Epithelial cell of prostate (primary cell): ENCODE data around the gene ZKSCAN4.

Experiments
- DNase-seq: peaks from one replicate; pipeline ENCODE4 v3.0.0-alpha.2; 2011; ENCODE audit warnings: low read depth, low spot score
- H3K27ac ChIP-seq: fragments of 450-650 bp; 2 replicates; pipeline ENCODE4 v1.5.1; 2017; ENCODE audit warnings: mild to moderate bottlenecking

The ZKSCAN4 gene

DNA sequence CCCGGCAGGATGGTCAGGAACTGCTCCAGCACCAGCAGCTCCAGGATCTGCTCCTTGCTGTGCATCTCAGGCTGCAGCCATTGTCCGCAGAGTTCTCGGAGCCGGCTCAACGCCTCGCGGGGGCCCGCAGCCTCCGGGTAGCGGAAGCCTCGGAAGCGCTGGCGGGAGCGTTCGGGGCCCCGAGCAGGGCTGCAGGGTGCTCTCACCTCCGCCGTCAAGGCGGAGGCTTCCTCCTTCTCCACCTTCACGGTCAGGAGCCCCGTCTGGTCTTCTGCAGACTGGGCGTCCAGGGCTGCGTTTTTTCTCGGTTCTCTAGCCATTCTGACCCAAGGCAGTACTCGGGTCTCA lies 434 bp downstream of the ZKSCAN4 start:
- peak overlapping the region; percentile 38 for H3K27ac ChIP-seq

DNA sequence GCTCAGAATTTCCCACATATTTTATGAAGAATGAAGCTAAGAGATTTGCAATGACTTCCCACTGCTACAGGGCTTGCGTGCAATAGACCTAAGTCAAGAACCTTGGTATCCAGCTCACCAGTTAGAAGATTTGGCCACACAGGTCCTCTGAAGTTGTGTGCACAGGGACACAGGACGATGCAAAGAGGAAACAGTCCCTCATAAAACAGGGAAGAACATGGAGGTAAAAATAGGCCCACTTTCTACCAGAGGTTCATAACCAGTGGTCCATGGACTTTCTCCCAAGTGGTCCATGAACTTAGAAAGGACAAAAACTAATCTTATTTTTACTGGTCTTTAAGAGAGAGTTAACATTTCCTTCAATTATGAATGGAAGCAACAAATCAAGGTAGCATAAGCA lies 1.3 kb downstream of the ZKSCAN4 start:
- no peak for DNase-seq
- H3K27ac ChIP-seq = no peak overlapping the region

More for the DNA sequence above, 434 bp downstream of the ZKSCAN4 start:
- DNase-seq = no peak

DNA sequence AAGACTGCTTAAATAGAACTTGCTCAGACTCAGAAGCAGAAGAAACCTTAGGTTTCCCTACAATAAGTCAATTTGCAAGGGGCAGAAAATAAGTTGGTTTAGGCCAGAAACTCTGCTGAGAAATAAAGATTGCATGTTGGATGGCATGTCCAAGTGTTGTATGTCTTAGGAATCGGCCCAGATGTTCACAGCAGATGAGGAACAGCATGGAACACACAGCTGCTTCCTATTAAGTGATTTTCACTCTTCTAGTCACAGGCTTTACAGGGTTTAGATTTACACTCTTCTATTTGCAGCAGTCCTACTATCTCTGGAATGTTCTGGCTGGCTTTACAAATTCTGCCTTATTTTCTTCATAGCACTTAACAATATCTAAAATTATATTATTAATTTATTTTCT lies 3.2 kb downstream of the ZKSCAN4 start:
- H3K27ac ChIP-seq = no peak overlapping the region
- no peak for DNase-seq

DNA sequence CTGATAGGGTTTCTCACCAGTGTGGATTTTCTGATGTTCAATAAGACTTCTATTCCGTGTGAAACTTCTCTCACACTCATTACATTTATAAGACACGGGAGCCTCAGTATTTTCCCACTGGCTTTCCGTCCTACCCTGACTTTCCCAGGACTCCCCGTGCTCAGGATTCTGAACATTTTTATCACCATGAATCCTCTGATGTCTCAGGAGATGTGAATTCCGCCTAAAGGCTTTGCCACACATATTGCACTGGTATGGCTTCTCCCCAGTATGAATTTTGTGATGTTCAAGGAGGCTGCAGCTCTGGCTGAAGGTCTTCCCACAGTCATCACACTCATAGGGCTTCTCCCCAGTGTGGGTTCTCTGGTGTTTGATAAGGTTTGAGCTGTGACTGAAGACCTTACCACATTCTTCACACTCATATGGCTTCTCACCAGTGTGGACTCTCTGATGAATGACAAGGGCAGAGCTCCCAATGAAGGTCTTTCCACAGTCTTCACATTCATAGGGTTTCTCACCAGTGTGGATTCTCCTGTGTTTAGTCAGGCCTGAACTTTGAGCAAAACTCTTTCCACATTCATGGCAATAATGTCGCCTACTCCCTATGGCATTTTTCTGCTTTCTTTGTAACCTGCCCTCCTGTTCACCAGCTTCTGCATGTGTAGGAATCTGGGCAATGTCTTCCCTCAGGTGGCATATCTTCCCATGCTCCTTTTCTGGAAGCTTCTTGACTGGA lies 6.7 kb downstream of the ZKSCAN4 start:
- DNase-seq = no peak
- no peak overlapping the region for H3K27ac ChIP-seq

DNA sequence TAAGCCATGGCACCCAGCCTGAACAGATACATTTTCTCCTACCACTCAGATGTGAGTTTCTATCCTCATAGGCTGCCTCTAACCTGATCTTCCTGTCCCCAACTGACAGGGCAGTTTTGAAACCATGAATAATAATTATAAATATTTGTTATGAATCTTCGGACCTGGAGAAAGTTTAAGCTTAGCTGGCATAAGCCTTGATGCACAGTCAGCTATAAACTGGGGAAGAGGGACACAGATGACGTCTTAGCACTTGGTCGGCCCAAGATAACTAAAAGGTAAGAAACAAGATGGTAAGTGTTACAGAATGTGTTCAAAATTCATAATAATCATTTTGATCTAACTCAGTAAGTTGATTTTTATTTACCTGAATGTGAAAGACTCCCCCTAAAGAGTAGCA lies 8.1 kb downstream of the ZKSCAN4 start:
- H3K27ac ChIP-seq = no peak overlapping the region
- no peak for DNase-seq

DNA sequence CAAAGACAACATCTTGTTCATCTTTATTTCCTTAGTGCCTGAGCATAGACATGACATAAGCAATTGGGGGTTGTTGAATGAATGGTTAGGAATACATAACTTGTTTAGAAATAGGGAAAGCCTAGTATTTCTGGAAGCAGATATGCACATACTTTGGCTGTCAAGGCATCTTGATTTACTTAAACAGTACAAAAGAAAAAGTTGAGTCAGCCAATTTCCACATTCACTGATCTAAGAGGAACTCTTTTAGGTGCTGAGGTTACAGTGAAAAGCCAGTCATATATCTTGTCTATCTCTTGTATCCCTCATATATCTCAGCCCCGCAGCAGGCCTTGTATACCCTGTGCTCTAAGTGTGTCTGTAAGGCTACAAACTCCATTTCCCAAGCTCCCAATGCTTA lies 11.6 kb downstream of the ZKSCAN4 start:
- no peak overlapping the region for H3K27ac ChIP-seq
- DNase-seq = no peak

DNA sequence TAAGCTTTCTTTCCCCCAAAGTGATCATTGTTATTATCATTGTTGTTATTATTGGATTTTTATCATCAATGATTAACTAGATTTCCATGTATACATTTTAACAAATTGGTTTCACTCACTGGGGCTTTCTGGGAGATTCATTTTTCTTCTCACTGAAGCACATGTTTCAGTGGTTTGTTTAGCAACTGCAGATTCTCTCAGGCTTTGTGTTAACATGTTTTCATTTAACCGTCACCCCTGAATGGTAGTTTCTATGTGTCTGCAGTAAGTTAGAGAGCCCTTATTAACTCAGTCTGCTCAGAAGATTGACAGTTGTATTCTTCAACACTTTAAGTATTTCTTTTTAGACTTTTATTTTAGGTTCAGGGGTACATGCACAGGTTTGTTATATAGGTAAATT lies 12.4 kb downstream of the ZKSCAN4 start:
- no peak for DNase-seq
- no peak overlapping the region for H3K27ac ChIP-seq

DNA sequence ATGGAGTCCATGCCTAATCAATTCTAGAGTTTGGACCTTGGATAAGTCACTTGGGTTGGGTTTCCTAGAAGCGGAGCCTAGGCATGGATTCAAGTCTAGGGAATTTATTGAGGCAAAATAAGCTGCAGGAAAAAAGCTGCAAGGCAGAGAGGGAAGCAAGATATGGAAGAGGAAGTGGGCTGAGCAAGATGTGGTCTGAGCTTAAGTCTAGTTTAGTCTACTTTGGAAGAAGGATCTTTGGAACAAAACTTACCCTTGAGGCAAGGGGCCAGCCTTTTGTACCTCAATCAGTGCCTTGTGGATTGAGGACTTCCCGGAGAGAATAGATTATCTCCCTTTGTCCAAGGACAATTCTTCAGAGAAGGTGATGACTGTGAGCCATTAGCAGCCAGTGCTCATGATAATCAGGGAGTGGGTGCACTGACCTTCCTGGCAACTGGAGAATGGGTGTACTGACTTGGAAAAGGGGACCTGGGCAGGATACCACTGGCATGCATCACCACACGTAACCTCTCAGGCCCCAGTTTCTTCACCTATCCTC lies 16.1 kb downstream of the ZKSCAN4 start:
- H3K27ac ChIP-seq = no peak overlapping the region
- no peak for DNase-seq

DNA sequence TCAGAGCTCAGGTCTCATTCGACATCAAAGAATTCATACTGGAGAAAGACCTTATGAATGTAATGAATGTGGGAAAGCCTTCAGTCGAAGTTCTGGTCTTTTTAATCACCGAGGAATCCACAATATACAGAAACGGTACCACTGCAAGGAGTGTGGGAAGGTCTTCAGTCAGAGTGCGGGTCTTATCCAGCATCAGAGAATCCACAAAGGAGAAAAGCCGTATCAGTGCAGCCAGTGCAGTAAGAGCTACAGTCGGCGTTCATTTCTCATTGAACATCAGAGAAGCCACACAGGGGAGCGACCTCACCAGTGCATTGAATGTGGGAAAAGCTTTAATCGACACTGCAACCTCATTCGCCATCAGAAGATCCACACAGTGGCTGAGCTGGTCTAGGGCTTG lies 19.3 kb downstream of the ZKSCAN4 start:
- no peak overlapping the region for H3K27ac ChIP-seq
- no peak for DNase-seq

DNA sequence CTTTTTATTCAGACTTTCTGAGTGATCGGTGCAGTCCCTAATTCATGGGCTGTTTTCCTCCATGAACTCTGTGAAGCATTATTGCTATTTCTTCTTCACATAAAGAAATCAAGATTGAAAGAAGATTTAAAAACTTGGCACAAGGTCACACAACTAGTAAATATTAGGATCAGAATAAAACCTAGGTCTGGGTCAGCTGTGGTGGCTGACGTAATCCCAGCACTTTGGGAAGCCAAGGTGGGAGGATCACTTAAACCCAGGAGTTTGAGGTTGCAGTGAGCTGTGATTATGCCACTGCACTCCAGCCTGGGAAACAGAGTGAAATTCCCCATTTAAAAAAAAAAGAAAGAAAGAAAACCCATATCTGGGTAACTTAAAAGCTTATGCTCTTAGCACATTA lies 25.6 kb downstream of the ZKSCAN4 start:
- no peak for DNase-seq
- no peak overlapping the region for H3K27ac ChIP-seq

DNA sequence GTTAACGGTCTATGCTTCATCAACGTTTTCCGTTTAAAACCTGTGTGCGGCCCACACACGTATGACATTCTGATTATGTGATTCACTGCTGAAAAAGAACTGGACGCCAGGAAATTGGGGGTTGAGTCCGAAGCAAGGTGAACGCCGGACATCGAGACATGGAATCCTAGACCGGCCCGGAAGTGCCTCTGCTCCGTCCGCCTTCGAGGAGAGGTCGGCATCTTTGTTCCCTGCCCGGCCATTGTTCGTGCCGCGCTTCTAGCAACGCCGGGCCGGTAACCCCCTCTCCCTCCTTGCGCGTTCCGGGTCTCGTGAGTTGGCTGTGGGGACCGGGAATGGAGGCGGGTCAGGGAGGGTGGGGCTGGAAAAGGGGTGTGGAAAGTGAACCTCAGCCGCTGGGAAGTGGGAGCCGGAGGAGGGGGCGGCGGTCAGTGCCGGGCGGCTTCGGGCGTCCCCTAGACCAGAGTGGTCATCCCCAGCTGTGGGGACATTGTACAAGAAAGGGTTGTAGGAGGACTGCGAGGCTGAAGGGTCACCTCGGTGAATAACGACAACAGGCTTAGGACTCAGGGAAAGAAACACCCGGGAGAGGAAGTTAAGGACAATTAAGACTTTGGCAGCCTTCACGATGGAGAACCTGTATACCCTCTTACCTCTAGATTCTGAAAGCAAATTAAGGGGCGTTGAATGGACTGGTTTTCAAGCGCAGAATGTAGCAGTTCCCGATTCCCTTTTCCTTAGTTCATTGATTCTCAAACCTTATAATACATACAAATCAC lies 26.8 kb downstream of the ZKSCAN4 start, which contains the start of gene ZSCAN9:
ZSCAN9 (plus strand) TSS at position 220 of the 779 bp plus-strand sequence. CDS start 1,810 bp downstream, outside the sequence.
- DNase-seq = no peak
- peak within 1 kb of the TSS; percentile 79 for H3K27ac ChIP-seq

DNA sequence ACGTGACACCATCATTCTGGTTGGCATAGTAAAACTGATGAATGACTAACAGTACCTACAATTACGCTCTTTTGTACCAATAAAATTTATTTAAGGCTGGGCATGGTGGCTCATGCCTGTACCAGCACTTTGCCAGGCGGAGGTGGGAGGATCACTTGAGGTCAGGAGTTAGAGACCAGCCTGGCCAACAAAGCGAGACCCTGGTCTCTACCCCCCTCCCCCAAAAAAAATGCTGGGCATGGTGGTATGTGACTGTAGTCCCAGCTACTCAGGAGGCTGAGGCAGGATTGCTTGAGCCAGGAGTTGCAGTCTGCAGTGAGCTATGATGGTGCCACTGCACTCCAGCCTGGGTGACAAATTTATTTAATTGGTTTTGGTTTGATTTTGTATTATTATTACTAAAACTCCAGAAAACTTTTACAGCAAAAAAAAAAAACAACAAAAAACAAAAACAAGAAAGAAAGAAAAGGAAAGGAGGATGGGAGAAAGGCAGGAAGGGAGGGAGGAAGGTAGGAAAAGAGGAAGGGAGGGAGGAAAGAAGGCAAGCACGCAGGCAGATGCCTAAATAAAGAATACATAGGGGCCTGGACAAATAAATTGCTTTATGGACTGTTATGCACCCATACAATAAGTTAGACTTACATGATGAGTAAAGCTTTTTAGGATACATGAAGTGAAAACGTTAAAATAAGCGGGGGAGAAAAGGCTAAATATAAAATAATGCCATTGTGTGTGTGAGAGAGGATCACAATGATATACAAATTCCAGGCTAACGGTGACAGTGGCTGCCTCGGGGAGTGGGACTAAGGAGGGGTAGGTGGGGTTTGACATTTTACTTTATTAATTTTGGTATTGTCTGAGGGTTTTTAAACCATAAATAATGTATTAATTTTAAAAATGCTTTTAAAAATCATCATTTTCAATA lies 27.7 kb downstream of the ZKSCAN4 start:
- DNase-seq = no peak
- peak overlapping the region; percentile 79 for H3K27ac ChIP-seq

DNA sequence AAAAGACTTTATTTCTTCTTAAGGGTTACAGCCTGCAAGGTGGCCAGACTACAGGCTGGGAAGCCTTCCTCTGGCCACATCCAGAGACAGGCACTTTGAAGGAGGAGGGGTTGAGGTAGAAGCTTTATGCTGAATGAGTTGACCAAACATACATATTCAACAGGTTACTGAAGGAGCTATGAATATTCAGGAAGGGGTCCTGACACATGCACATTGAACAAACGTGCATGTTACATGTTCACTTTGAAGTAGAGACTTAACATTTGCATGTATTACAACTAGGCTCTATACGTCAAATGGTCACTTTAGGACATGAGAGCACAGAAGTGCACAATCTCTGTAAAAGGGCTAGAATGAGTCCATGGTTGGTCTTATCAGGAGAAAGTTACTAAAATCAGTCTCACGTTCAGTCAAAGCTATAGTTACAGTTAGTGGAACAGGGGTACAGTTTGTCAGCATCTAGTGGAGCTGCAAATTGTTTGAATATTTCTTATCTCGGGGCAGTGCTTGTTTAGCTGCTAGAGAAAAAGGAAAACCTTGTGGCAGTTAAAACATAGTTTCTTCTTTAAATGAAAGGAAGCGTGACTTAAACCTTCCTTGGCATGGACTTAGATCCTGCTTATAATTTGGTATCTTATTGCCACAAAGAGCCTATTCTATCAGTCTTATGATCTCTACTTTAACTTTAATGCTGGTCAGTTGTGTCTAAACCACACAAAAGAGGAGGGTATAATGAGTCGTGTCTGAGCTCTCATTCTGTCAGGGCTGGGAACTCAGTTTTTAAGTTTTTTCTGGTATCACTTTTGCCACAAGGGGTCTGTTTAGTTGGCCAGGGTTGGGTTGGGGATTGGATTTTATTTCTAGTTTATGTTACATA lies 31.6 kb downstream of the ZKSCAN4 start:
- DNase-seq = no peak
- no peak overlapping the region for H3K27ac ChIP-seq

DNA sequence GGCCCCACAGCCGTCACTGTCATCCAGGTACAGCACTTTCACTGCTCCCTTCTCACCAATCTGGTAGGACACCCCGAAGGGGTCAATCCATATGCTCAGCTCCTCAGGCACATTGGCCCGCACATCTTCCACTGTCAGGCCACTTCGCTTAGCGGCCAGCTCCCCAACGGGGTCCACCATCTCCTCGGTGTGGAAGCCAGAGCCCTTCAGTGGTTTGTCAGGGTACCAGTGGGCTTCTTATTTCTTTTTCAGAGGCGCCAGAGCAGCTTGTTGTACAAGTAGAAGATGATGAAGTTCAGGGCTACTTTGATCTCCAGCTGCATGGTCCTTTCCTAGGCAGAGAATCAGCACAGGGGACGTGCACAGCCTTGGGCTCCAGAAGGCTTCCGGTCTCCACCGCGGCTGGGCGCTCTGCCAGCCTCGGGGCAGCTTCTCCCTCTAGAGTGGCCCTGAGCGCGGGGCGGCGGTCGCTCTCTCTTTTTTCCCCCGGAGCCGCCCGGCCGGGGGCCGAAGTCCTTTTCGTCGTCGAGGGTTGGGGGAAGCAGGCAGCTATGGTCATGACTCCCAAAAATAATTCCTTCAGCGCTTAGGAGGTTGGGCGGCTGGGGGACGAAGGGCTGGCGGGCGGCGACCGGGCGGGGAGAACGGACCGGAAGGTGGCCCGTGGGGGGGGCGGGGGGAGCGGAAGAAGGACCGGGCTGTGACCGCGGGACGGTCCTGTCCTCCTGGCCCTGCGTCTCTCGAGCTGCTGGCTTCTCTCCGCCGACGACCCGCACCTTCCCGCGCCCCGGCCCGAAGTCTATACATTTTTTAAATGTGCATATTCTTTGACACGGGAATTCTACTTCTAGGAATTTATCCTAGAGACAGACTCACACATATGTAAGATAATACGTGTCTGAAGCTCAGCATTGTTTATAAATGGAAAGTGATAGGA lies 33.5 kb downstream of the ZKSCAN4 start:
- peak overlapping the region; percentile 55 for H3K27ac ChIP-seq
- DNase-seq = no peak

DNA sequence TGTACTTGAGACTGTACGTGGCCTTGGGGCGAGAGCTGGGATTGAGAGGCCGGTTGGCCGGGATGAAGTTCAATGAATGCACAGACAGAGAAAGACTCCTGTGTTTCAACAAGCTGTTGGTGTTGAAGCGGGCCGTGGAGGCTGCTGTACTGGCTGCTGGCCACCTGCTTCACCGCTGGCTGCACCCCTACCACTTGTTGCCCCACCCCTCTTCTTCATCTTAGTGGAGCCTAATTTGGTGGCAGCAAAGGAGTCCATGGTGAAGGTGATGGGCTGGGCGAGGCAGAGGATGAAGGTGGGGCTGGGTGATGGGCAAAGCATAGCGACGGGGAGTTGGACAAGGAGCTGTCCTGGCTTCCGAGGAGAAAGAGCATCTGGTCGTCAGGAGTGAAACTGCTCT lies 34.2 kb downstream of the ZKSCAN4 start:
- DNase-seq = no peak
- no peak overlapping the region for H3K27ac ChIP-seq

DNA sequence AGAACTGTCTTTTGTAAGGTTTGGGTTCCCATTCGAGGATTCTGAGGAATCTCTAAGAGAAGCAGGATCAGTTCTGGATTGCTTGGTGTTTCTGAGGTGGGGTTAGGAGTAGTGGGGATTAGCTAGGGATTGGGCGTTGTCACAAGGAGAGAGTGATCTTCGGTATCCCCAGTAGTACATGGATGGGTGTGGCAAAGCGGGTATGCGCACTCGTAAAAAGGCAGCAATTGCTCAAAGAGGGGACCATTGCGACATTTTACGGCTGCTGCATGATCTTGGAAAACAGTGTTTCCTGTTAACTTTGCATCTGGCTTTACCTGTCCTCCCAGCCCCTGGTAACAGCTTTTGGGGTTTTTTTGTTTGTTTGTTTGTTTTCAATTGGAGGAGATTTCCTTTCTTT lies 36.6 kb downstream of the ZKSCAN4 start:
- H3K27ac ChIP-seq = no peak overlapping the region
- no peak for DNase-seq

DNA sequence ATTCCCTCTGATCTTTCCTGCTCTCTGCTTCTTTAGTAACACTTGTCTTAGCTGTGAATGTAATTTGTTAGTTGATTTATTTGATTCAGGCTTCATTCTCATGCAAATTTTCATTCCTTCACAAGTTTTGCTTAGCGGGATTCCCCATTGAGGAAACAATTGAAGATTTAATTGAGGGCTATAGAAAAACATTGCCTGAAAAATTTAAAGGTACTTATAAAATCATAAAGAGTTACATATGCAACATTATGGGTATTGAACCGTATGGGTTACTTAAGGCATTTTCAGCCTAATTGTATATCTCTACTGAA lies 38.9 kb downstream of the ZKSCAN4 start:
- no peak for DNase-seq
- H3K27ac ChIP-seq = no peak overlapping the region

DNA sequence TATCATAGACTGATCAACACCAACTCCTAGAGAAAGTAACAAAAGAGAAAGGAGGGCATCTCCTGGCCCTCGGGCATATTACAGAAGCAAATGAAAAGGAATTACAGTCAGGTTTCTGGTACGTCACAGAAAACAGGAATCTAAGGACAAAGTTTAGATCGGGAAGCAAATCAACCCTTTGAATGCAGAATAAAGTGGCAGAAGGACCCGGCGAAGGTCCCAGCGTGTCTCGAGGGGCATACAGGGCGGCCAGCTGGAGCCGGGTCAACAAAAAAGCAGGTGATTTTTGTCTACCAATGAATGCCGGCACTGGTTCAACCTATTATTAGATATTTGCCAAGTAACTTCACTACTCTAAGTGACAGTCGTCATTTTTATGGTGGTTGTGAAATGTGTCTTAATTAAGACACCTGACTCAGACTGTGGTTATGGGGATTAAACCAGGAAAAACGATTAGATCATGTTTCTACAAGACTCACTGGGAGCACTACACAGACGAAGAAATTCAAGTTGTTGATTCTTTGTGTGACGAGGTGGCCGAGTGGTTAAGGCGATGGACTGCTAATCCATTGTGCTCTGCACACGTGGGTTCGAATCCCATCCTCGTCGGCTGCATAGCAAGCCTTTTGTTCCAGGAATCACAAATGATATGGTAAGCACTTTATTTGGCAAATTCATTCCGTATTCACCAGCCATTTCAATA lies 39.4 kb downstream of the ZKSCAN4 start:
- DNase-seq = peak; percentile 83
- peak overlapping the region; percentile 73 for H3K27ac ChIP-seq
